KMS-11 (cell line): Measurements from ENCODE around the gene MYCT1.
"Not testable (repeated sequence)": the region's sequence is repeated elsewhere in the genome, so short reads cannot be mapped to it uniquely, and the experiment has no call there.

ENCODE experiments used
- H2AFZ ChIP-seq: fragments of 200-600 bp; sonication (generic); 2 replicates; pipeline ENCODE4 v1.6.1; 2016; ENCODE audit warnings: antibody characterized with exemption, mixed run types, low read depth
- H3K27ac ChIP-seq: fragments of 200-600 bp; sonication (generic); 2 replicates; pipeline ENCODE4 v1.6.1; 2016; ENCODE audit warnings: mild to moderate bottlenecking, mixed run types
- H3K27me3 ChIP-seq: fragments of 200-600 bp; sonication (generic); 2 replicates; pipeline ENCODE4 v1.6.1; 2017; ENCODE audit warnings: mild to moderate bottlenecking, low read depth, mixed run types, moderate library complexity; ENCODE audit not compliant: insufficient read depth
- H3K36me3 ChIP-seq: fragments of 200-600 bp; sonication (generic); 2 replicates; pipeline ENCODE4 v1.6.1; 2017; ENCODE audit warnings: mild to moderate bottlenecking, mixed run types; ENCODE audit not compliant: insufficient read depth
- H3K4me1 ChIP-seq: fragments of 200-600 bp; sonication (generic); 2 replicates; pipeline ENCODE4 v1.6.1; 2016; ENCODE audit warnings: mild to moderate bottlenecking, low read depth, mixed run types; ENCODE audit not compliant: poor library complexity, severe bottlenecking
- H3K4me2 ChIP-seq: fragments of 200-600 bp; sonication (generic); 2 replicates; pipeline ENCODE4 v1.7.0; 2016; ENCODE audit warnings: mild to moderate bottlenecking, mixed run types
- H3K4me3 ChIP-seq: fragments of 200-600 bp; sonication (generic); IDR thresholded peaks from 2 replicates; pipeline ENCODE4 v1.6.1; 2017; ENCODE audit warnings: low read depth, low read length, mixed read lengths; ENCODE audit not compliant: insufficient read depth
- H3K79me2 ChIP-seq: fragments of 200-600 bp; sonication (generic); 2 replicates; pipeline ENCODE4 v1.6.1; 2016; ENCODE audit warnings: low read depth, mixed run types; ENCODE audit not compliant: insufficient read depth
- H3K9ac ChIP-seq: fragments of 200-600 bp; sonication (generic); 2 replicates; pipeline ENCODE4 v1.6.1; 2016; ENCODE audit warnings: mild to moderate bottlenecking, mixed run types
- H4K20me1 ChIP-seq: fragments of 200-600 bp; sonication (generic); 2 replicates; pipeline ENCODE4 v1.6.1; 2016; ENCODE audit warnings: mild to moderate bottlenecking, mixed run types; ENCODE audit not compliant: insufficient read depth
- TF ChIP-seq, protein P1 (sequence below): fragments of 200-600 bp; sonication (generic); conservative IDR thresholded peaks from 2 replicates; pipeline ENCODE4 v1.6.1; 2017; ENCODE audit warnings: low read depth, mild to moderate bottlenecking, antibody characterized with exemption, low read length, moderate library complexity, mixed read lengths

MYCT1 gene

GRCh38 chr6:152698692-152699091 lies 995 bp downstream of the MYCT1 start:
- Histone ChIP-seq H3K36me3 (no peaks in the 10 kb centered on the region), H2AFZ (no peak overlapping the region), H4K20me1 (no peaks in the 10 kb centered on the region), H3K4me3 (no peak overlapping the region), H3K9ac (no peak overlapping the region), H3K4me2 (no peak overlapping the region), H3K79me2 (no peaks in the 10 kb centered on the region), H3K27me3 (no peaks in the 10 kb centered on the region), H3K27ac (no peak overlapping the region), H3K4me1 (no peaks in the 10 kb centered on the region)
- TF ChIP-seq, protein P1, sequence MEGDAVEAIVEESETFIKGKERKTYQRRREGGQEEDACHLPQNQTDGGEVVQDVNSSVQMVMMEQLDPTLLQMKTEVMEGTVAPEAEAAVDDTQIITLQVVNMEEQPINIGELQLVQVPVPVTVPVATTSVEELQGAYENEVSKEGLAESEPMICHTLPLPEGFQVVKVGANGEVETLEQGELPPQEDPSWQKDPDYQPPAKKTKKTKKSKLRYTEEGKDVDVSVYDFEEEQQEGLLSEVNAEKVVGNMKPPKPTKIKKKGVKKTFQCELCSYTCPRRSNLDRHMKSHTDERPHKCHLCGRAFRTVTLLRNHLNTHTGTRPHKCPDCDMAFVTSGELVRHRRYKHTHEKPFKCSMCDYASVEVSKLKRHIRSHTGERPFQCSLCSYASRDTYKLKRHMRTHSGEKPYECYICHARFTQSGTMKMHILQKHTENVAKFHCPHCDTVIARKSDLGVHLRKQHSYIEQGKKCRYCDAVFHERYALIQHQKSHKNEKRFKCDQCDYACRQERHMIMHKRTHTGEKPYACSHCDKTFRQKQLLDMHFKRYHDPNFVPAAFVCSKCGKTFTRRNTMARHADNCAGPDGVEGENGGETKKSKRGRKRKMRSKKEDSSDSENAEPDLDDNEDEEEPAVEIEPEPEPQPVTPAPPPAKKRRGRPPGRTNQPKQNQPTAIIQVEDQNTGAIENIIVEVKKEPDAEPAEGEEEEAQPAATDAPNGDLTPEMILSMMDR = no peak

GRCh38 chr6:152700427-152700826 lies 2.7 kb downstream of the MYCT1 start:
- no peaks in the 10 kb centered on the region for H3K4me1 ChIP-seq
- no peak overlapping the region for H2AFZ ChIP-seq
- no peak overlapping the region for H3K27ac ChIP-seq
- no peaks in the 10 kb centered on the region for H3K36me3 ChIP-seq
- H4K20me1 ChIP-seq = no peaks in the 10 kb centered on the region
- H3K4me3 ChIP-seq = no peak overlapping the region
- H3K4me2 ChIP-seq = no peak overlapping the region
- no peaks in the 10 kb centered on the region for H3K79me2 ChIP-seq
- no peaks in the 10 kb centered on the region for H3K27me3 ChIP-seq
- TF ChIP-seq, protein P1 = no peak
- no peak overlapping the region for H3K9ac ChIP-seq

GRCh38 chr6:152701081-152701862 lies 3.6 kb downstream of the MYCT1 start:
- no peaks in the 10 kb centered on the region for H3K79me2 ChIP-seq
- TF ChIP-seq, protein P1 = no peak
- no peaks in the 10 kb centered on the region for H4K20me1 ChIP-seq
- H3K27ac ChIP-seq = no peak overlapping the region
- no peak overlapping the region for H3K9ac ChIP-seq
- no peaks in the 10 kb centered on the region for H3K27me3 ChIP-seq
- H3K36me3 ChIP-seq = no peaks in the 10 kb centered on the region
- H3K4me3 ChIP-seq = no peak overlapping the region
- H3K4me1 ChIP-seq = no peaks in the 10 kb centered on the region
- H3K4me2 ChIP-seq = no peak overlapping the region
- H2AFZ ChIP-seq = no peak overlapping the region

- no peak overlapping the region for H3K27ac ChIP-seq
- TF ChIP-seq, protein P1 = no peak
- no peak overlapping the region for H2AFZ ChIP-seq
- no peak overlapping the region for H3K9ac ChIP-seq
- H3K4me3 ChIP-seq = no peak overlapping the region
- no peaks in the 10 kb centered on the region for H3K79me2 ChIP-seq
- H3K27me3 ChIP-seq = no peaks in the 10 kb centered on the region
- H3K36me3 ChIP-seq = no peaks in the 10 kb centered on the region
- H4K20me1 ChIP-seq = no peaks in the 10 kb centered on the region
- no peaks in the 10 kb centered on the region for H3K4me1 ChIP-seq
- H3K4me2 ChIP-seq = no peak overlapping the region
Observed at GRCh38 chr6:152701863-152702401, 4.2 kb downstream of the MYCT1 start.

- H4K20me1 ChIP-seq, H3K4me1 ChIP-seq, H3K36me3 ChIP-seq, H3K79me2 ChIP-seq, H3K4me2 ChIP-seq, H3K27ac ChIP-seq, H3K27me3 ChIP-seq, H2AFZ ChIP-seq, H3K4me3 ChIP-seq, H3K9ac ChIP-seq: not testable (repeated sequence)
Observed at GRCh38 chr6:152703750-152704149, 6.1 kb downstream of the MYCT1 start.
